ENCODE measurements around the gene ACKR2. TPM values are rescaled to one million over a fixed set of nuclear protein-coding genes. Genes with fewer than 3 reads are reported as not detected.

ACKR2 gene
- total and polyA plus RNA-seq, 3 donors from 2014 or later, result 2.7 to 7.8 (median 3.4) TPM

GRCh38 chr3:42827654-42828053 is 18.4 kb downstream of the ACKR2 start:
- no peaks in the 10 kb centered on the region for H3K9me3 ChIP-seq
- intact Hi-C loops (cut with DNase I; ENCODE audit: low total_unique reads), result no loop called here
- H3K36me3 ChIP-seq (ENCODE audit: low read depth, missing control alignments), result no peaks in the 10 kb centered on the region
- H3K27ac ChIP-seq, result no peak overlapping the region
- TF ChIP-seq, protein P1, sequence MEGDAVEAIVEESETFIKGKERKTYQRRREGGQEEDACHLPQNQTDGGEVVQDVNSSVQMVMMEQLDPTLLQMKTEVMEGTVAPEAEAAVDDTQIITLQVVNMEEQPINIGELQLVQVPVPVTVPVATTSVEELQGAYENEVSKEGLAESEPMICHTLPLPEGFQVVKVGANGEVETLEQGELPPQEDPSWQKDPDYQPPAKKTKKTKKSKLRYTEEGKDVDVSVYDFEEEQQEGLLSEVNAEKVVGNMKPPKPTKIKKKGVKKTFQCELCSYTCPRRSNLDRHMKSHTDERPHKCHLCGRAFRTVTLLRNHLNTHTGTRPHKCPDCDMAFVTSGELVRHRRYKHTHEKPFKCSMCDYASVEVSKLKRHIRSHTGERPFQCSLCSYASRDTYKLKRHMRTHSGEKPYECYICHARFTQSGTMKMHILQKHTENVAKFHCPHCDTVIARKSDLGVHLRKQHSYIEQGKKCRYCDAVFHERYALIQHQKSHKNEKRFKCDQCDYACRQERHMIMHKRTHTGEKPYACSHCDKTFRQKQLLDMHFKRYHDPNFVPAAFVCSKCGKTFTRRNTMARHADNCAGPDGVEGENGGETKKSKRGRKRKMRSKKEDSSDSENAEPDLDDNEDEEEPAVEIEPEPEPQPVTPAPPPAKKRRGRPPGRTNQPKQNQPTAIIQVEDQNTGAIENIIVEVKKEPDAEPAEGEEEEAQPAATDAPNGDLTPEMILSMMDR (IDR thresholded peaks at IDR 0.05), result no peak
- TF ChIP-seq POLR2A (IDR thresholded peaks at IDR 0.05), result no peak
- H3K27me3 ChIP-seq, result no peaks in the 10 kb centered on the region
- no peaks in the 10 kb centered on the region for H3K4me1 ChIP-seq
- no peak overlapping the region for H3K4me3 ChIP-seq
- 76 to 79% methylated on average over 4 of the region's 4 CpGs for WGBS, 2 donors
- DNase-seq, result no peak

- no peak overlapping the region for H3K27ac ChIP-seq
- no peaks in the 10 kb centered on the region for H3K9me3 ChIP-seq
- H3K4me1 ChIP-seq, result no peaks in the 10 kb centered on the region
- no peak overlapping the region for H3K4me3 ChIP-seq
- intact Hi-C loops (cut with DNase I; ENCODE audit: low total_unique reads), result no loop called here
- no peaks in the 10 kb centered on the region for H3K36me3 ChIP-seq (ENCODE audit: low read depth, missing control alignments)
- WGBS, 2 donors, result 87 to 97% methylated on average over 5 of the region's 5 CpGs
- TF ChIP-seq, protein P1 (IDR thresholded peaks at IDR 0.05), result no peak
- no peak for DNase-seq
- no peaks in the 10 kb centered on the region for H3K27me3 ChIP-seq
These were observed 19.9 kb downstream of the ACKR2 start for GRCh38 chr3:42829083-42829627.

DNA sequence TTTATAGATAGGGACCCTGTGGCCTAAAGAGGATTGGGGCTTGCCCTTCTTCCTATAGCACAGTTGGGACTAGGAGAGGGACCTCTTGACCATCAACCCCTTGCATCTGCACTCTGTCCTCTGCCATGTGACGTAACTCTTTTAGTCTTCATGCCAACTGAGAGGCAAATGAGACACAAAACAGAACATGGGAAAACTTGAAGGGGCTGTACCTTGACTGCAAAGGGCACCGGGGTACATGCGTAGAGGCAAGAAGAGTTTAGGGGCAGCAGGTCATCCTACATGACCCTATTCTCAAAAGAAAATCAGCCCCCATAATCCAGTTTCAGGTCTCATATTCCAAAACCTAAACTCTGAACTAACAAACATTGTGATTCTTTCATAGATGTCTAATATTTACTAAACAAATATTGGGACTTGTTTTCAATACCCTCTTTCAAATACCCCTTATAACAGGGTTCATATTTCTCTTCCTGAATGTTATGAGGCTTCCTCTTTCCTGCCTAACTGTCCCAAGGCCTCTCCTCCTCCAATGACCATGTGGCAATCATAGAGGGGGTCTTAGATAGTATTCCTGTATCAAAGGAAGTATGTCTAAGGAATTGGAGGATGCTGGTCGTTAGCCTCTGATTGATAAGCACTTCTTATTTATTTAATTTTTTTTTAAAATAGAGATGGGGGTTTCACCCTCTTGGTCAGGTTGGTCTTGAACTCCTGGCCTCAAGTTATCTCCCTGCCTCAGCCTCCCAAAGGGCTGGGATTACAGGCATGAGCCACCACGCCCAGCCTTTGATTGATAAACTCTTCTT is 20.6 kb downstream of the ACKR2 start:
- DNase-seq, result no peak
- no peak overlapping the region for H3K4me3 ChIP-seq
- H3K27ac ChIP-seq, result no peak overlapping the region
- intact Hi-C loops (cut with DNase I; ENCODE audit: low total_unique reads), result loop anchor here (10.0 kb wide), 1 partner anchor 55 kb away; no protein-coding TSS in a partner anchor
- H3K4me1 ChIP-seq, result no peaks in the 10 kb centered on the region
- H3K27me3 ChIP-seq, result no peaks in the 10 kb centered on the region
- 83 to 84% methylated on average over 5 of the region's 5 CpGs for WGBS, 2 donors
- no peaks in the 10 kb centered on the region for H3K36me3 ChIP-seq (ENCODE audit: low read depth, missing control alignments)
- TF ChIP-seq, protein P1 (IDR thresholded peaks at IDR 0.05), result no peak
- no peak for TF ChIP-seq POLR2A (IDR thresholded peaks at IDR 0.05)
- H3K9me3 ChIP-seq, result no peaks in the 10 kb centered on the region

DNA sequence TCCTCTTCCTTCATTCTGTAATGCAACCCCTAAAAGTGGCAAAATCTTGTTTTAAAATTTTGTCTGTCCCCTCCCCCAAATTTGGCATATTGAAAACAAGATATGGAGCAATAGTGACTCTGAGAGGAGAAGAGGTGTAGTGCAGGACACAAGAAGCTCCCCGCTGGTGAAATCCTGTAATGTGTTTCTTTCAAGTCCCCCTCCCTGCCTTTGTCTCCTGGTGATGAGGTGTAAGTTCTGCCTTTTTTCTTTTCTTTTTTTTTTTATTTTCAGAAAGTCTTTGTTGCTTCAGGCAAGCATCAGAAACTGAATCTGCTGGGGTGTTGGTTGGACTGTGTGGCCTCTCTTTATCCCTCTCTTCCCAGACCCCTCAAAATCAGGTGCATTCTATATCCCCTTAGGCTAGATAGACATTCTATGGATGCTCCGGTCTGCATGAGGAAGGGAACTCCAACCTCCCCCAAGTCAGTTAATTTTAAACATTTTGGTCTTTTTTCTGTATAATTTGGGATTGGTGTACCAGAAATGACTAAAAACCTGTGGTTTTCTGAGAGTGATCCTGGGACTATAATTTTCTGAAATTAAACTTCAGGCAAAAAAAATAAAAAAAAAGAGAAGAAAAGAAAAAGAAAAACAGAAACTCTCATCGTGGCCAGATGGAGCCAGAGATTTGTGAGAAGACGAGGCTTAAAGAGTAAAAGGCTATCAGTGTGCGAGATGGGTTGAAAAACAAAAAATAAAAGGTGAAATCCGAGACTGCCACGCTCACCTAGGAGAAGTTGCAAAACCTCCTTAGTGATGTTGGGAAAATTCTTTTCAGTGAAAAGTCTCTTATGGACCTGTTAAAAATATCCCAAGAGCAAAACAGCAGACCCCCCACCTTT is 21.4 kb downstream of the ACKR2 start:
- 45% methylated on average over 7 of the region's 7 CpGs for WGBS, 2 donors
- no peak overlapping the region for H3K4me3 ChIP-seq
- no peaks in the 10 kb centered on the region for H3K4me1 ChIP-seq
- DNase-seq, result no peak
- H3K9me3 ChIP-seq, result no peaks in the 10 kb centered on the region
- TF ChIP-seq POLR2A (IDR thresholded peaks at IDR 0.05), result no peak
- TF ChIP-seq, protein P1 (IDR thresholded peaks at IDR 0.05), result peak in 2 of 3 experiments; percentile 20 to 41
- H3K27ac ChIP-seq, result no peak overlapping the region
- H3K36me3 ChIP-seq (ENCODE audit: low read depth, missing control alignments), result no peaks in the 10 kb centered on the region
- intact Hi-C loops (cut with DNase I; ENCODE audit: low total_unique reads), result loop anchor here (10.0 kb wide), 1 partner anchor 54 kb away; no protein-coding TSS in a partner anchor
- no peaks in the 10 kb centered on the region for H3K27me3 ChIP-seq

All from testis (tissue), 3 donors.